Fibroblast of skin of right quadriceps (primary cell): ENCODE results near the gene GABRB3.

ENCODE experiments used
- DNase-seq: peaks from one replicate; pipeline ENCODE4 v3.0.0-alpha.2; 2013

GABRB3 gene

DNA sequence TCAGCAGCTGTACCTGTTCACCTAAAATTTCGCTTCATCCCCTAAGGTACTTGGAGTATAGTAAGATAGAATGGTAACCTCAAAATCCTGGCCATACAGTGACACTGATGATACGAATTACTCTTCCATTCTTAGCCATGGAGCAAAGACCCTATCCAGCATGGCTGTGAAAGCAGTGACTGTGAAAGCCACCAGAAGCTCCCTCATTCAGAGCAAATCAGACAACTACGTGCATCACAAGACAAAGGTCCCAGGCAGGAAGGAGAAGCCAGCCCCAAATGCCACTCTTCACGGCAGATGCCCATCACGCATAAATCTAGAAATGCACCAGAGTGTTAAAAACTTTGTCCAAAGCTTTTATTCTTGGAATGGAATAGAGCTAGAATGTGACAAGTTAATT lies 99.4 kb downstream of the GABRB3 start:
- no peak for DNase-seq

DNA sequence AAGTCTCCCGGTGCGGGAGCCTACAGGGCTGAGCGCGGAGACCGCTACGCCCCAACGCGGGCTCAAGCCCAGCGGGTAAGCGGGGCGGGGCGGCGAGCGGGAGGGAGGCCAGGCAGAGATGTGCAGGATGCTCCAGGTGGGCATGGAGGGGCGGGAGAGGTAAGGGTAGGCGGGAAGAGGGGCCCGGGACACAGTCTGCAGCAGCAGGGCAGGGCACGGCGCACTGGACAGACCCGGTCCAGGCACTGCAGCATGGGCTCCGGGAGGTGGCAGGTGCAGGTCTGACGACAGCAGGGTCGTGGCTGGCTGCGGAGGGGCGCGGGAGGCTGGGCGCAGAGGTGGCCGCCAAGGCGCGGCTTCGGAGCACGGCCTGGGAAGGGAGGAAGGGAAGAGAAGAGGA lies 102.8 kb downstream of the GABRB3 start:
- no peak for DNase-seq

DNA sequence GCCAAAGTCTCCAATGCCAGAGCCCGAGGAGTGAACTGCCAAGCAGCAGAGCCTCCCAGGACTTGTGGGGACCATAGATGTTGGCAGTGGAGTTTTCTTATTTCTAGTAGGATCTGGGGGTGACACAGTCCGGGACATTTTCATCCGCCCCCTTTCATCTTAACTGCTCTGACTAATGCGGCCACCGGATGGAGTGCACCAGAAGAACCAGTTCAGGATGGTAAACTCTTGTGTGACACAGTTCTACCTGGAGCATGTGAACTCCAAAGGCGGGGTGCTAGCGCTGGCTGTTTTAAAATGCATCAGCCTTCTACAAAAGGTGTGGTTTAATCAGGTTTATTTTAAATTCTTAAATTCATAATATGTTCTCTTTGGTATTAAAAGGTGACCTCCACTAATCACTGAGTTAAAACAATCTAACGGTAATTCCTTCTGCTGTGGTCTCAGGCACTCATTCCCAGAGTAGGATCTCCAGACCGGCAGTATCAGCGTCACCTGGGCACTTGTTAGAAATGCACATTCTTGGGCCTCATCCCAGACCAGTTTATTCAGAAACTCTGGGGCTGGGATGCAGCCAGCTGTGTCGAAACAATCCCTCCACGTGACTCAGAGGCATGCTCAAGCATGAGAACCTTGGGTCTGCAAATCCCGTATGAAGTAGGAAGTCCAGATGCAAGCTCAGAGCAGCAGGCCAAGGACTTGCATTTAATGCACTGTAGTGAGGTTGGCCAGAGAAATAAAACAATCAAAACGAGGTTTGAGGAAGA lies 105.5 kb downstream of the GABRB3 start:
- DNase-seq = no peak

DNA sequence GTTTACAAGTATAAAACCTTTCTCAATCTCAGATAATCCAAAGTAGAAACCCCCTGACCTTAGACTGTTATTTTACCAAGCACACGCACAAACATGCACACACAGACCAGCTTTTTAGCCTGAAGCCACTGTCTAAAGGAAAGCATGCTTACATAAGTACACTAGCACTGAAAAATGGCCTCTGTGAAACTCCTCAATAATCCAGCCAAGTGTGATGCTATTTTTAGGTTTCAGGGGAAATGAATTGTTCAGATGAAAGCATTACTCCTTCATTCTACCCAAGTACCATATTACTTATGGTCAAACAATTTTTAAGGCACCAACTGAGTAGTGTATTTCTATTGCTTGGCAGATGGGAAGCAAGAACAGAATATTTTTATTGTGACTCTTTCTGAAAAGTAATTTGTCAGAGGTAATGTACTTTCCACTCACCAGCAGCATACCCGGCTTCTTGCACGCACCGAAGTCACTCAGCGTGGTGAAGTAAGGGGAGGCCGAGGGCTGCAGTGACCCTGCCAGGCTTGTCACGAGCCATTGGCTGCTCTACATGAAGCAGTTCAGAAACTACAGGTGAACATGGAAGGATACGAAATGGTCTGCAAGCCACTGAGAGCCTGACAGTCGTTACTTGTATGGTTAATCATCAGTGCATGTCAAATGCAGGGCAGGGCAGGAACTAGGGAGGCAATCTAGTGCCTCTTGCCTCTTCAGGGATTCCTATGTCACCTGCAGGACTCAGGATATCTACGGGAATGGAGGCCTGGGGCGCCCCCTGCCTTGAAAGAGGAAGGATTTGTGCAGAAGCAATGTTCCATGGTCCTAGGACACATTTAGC lies 106.7 kb downstream of the GABRB3 start:
- DNase-seq = no peak

DNA sequence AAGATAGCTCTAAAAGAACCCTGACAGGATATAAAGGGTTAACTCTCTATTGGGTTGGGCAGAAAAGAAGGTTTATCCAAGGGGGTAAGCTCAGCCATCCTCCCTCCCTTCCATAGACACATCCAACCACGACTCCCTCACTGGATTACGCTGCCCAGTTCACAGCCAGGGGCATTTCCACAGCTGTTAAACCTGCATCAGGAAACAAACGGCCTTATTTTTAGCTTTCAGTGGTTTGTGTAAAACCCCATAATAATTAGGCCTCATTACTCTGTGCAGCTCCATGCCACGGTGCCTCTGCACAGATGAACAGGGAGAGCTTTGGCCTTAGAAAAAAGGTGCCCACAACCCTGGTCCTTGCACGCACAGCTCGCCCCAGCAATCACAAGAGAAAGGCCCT lies 110.6 kb downstream of the GABRB3 start:
- DNase-seq = no peak

DNA sequence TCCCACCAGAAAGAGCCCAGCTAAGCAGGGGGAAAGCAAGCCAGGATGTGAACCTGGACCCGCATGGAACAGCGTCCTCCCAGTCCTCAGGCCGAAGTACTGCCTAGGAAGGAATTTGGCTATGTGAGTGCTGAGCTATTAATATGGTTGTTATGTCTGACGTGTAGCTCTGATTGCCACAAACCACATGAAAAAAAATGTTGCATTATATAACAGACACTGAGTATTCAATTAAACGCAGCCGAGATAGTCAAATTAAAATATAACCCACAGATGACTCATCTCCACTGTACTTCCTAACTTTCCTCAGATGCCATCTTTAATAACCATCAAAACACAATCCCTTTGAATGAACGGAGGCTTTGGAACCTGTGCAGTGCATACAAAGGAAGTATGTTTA lies 111.1 kb downstream of the GABRB3 start:
- DNase-seq = peak; percentile 4

DNA sequence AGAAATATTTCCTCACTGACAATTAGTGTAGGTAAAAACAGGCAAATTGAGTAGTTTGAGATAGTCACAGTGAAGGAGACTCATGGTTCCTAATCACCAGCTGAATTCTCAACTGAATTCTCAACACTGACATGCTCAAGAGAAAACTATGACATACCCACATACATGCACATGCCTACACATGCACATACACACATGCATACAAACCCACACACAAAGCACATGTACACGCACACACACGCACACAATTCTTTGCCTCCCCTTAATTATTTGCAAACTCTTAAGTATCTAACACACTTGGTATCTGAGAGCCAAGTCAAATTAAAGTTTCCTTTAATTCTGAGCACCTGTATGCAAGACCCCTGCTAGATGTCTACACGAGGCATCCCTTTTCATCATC lies 111.8 kb downstream of the GABRB3 start:
- DNase-seq = no peak

DNA sequence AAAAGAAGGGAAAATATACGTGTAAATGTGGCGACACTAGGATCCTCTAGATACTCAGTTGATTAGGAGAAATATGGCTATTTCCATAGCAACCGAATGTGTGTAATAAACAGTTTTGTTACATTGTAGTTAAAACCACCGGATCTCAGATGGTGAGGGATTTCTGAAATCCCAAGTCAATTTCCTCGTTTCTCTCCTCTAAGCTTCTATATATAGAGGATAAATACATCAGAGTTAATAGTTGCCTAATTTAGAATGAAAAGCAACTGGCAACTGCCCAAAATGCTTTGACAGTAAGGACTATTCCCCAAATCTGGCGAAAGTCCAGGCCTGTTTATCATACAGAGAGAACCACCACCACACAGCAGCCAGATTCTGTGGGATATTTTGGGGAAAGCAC lies 112.6 kb downstream of the GABRB3 start:
- no peak for DNase-seq

DNA sequence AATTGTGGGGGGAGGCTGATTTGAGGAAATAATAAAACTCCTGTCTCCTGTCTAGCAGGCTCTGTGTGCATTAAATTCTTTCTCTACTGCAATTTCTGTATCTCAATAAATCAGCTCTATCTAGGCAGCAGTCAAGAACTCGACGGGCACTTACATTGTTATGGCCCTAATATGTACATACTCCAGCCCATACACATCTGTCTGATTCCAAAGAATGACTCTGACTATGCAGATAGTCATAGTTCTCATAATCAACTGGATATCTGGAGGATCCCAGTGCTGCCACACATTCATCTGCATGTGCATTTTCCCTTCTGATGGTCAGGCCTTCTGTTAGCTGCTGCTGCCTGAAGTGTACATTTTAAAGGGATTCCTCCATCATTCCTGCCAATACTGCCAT lies 114.6 kb downstream of the GABRB3 start:
- DNase-seq = no peak

DNA sequence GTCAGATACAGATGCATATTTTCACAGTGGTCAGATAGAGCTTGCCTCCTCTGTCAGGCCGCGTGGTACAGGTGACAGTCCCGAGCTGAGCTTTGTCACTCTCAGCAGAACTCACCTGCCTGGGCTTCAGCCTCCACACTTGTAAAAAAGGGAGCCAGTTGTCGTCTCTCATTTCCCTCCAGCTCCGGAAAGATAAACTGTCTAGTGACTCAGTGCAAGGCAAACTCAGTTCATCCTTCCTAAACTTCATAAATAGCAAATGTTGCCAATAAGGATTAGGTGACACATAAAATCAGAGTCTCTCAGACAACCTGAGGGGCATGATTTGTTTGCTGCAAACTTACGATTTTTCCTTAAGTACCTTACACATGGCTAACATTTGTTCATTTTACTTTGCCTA lies 116.8 kb downstream of the GABRB3 start:
- no peak for DNase-seq

DNA sequence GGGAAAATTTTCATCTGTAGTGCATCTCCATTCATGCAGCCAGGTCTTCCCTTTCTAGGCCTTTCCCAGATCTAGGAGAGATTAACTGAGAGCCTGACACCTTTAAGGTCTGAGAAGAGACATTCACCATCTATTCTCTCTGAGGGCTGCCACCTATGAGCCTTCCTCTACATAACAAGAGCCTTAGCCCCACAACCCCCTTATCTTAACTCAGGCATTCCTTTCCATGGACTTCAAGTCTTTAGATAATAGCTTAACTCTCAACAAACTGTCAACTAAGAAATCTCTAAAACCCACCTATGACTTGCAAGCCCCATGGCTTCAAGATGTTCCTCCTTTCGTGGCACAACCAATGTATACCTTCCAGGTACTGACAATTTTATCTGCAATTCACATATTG lies 121.0 kb downstream of the GABRB3 start:
- no peak for DNase-seq

DNA sequence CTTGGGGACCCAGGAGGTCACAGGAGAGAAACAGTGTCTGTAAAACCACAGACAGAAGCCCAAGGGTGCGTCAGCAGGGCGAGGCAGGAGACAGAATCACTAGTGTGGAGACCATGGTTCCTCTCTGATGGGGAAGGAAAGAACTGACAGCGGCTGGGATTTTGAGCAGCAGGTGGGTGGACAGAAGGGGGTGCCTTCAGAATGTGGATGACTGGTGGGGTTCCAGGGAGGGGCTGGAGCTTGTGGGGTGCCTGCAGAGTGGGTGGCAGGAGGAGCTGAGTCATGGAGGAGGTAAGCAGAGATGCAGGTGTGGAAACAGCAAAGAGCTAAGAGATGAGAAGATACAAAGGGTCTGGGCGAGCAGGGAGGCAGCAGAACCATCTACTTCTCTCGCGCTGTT lies 124.2 kb downstream of the GABRB3 start:
- DNase-seq = no peak

DNA sequence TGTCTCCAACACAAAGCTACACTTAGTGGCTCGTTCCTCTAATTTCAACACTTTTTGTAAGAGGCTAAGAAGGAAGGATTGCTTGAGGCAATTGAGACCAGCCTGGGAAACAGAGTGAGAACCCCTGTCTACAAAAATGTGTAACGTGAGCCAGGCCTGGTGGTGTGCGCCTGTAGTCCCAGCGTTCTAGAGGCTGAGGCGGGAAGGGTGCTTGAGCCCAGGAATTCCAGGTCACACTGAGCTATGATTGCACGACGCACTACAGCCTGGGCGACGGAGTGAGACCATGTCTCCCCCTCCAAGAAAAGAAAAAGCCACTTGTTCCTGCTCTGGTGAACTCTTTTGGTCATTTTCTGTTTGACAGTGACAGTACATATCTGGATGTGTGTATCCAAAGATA lies 127.9 kb downstream of the GABRB3 start:
- no peak for DNase-seq

DNA sequence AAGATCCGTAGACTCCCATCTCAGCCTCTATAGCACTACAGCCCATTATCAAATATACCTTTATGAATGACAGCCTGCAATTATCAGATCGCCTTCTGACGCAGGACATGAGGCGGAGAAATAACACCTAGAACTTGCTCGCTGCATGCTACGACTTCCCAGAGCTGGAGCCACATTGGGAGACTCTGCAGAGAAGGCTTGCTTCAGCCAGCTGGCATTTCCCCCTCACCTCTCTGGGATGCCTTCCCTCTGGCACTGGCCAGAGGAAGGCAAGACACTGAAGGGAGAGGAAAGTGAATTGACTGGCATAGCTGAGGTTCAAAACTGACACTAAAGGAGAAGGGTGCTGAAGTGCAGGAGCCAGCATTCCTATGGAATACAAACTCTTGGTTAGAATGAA lies 131.7 kb downstream of the GABRB3 start:
- no peak for DNase-seq

DNA sequence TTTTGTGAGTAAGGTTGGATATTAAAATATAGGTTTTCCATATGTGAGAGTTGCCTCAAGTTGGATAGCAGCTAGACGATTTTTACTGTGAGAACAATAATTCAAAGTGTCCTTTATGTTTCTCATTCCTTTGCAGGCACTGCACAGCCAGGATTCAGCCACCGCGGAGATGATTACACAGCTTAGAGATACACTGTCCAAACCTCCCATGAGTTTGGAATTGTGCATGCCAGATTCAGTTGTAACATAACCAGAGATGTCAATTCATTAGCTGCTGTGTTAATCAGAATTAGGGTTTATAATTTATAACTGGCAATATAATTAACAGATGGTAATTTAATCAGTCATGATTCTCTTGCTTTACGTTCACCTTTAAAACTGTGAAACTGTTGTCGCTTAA lies 132.3 kb downstream of the GABRB3 start:
- no peak for DNase-seq

DNA sequence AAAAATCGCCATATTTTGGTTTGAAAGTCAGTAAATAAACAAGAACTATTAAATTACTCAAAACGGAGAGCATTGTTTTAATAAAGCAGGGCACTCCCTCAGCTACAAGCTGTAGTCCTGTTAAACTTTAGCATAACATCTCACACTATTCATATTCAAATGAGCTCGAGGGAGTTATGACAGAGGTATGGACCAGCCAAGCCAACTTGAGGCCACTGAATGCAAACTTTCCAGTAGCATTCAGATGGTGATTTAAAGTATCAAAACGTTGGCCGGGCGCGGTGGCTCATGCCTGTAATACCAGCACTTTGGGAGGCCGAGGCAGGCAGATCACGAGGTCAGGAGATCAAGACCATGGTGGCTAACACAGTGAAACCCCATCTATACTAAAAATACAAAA lies 132.9 kb downstream of the GABRB3 start:
- no peak for DNase-seq

DNA sequence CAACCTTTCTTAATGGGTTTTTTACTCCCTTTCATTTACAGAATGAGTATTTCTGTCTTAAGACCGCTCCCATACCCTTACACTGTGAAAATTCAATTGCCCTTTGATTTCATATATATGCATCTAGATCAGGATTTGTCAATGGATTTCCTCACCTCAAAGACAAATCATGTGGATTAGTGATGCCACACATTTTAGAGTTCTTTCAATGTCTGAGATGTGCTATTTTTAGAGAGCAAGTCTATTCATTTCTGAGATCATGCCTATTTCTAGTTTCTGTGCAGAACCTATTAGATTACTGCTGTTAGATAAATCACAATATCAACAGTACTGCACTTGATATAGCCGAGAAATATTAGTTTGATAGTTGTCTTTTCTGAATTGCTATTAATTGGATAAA lies 137.3 kb downstream of the GABRB3 start:
- no peak for DNase-seq

DNA sequence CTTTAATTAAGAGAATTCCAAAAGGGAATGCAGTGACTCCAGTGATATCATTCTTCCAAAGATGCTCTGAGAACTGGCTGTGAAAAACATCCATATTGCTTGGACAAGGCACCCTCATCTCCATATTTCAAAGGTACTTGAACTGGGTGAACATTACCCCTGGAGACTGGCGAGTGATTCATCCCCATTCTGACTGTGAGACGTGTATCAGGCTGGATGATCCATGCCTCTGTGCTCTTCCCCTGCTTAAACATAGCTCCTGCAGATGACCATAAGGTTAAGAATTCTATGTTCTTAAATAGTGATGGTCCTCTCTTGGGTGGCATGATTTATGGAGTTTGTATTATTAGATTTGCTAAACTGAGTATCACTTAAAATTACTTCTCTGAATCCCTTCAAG lies 137.8 kb downstream of the GABRB3 start:
- DNase-seq = no peak

DNA sequence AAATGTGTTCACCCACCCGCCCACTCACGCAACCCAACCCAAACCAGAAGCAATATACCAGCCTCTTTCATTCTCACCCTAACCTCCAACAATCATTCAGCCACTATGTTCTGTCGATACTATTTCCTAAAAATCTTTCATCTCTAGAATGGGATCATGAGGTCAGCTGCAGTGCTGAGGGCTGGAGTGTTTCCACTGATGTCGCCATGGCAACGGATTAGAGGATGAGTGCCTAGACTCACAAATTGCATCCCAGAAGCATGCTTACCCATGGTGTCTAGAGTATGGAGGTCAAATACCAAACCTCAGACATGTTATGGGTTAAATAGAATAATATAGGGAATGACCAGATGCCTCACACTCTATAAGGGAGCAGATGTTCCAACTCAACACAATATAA lies 138.5 kb downstream of the GABRB3 start:
- DNase-seq = no peak

DNA sequence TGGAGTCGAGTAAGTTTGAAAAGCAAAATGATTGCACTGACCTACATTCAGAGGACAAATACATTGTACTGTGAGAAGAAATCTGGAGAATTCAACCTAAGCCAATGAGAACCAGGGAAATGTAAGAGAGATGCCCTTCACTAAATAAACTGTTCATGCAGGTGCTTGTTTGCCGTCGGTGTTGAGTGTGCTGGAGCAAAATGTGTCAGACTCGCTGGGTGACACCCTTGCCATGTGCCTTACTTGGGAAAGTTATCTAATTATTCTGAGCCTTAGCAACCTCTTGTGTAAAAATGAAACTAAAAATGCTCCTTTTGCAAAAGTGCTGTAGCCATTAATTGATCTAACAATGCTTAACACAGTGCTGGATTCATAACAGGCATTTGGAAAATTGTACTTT lies 140.4 kb downstream of the GABRB3 start:
- DNase-seq = no peak

DNA sequence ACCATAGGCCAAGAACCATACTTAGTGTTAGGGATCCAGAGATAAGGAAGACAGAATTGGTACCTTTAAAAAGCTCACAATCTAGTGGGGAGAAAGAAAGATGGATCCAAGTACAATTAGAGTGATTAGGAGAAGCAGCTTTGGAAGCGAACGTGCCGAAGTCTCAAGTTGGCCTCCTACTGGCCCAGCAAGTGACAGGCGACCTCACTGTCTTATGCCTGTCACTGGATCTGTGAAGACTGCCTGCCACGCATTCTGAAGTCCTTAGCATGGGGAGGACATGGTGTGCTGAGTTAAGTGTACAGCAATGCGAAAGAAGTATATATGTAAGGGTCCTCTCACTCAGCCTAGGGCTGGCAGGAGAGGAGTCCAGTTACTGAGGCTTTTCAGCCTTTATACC lies 141.0 kb downstream of the GABRB3 start:
- DNase-seq = no peak

DNA sequence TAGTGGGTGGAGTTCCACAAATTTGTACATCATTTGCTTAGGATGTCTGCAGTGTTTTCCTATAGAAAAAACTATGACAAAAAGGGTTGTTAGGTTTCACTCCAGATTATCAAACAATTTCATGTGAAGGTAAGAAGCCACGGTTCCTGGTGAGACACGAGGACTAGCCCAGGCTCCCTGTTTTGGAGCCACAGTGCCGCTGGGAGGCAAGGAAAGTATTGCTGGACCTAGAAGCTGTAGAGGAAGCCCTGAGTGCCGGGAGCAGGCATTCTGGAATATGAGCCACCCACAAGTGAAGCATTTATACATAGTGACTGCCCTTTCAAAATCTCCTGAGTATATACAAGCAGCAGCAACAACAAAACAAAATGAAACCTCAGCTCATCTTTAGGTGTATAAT lies 142.0 kb downstream of the GABRB3 start:
- no peak for DNase-seq

DNA sequence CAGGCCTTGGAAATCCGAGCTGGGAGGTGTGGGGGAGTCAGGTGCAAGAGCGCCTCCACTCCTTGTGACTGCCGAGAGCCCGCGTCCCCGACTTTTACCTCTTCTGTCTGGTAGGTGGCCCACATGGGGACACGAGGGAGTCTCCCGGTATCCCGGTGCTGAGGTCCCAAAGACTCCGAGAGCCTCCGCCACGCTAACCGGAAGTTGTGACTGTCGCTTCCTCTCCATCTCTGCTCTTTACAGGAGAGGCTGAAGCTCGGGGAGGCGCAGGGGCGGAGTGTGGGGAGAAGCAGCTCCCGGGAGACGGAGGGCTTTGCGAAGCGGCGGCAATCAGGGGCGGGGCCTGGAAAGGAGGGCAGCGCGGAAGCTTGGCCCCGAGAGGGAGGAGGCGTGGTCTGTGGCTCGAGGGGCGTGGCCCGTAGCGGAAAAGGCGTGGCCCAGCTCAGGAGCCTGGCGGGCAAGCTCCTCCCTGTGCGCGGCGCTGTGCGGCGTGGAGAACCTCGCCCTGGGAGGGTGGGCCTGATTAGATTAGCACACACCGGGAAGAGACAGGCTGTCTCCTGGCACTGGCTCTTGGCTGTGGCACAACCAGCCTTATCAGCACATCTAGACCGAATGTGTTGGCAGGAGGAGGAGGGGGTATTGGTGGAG lies 143.9 kb downstream of the GABRB3 start:
- peak; percentile 72 for DNase-seq

DNA sequence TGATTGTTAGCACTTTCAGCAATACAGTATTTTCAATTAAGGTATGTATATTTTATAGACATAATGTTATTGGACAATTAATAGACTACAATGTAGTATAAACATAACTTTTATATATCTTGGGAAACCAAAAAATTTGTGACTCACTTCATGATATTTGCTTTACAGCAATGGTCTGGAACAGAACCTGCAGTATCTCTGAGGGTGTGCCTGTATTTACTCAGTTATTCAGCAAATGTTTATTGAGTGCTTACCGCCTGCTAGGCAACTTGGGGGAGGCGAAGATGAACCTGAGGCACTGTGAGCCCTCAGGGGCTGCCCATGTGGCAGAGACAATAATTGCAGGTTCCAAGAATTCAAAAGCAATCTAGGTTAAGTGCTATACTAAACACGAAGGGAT lies 144.8 kb downstream of the GABRB3 start:
- DNase-seq = no peak
